ENCODE data around the gene RRP8.

DNA sequence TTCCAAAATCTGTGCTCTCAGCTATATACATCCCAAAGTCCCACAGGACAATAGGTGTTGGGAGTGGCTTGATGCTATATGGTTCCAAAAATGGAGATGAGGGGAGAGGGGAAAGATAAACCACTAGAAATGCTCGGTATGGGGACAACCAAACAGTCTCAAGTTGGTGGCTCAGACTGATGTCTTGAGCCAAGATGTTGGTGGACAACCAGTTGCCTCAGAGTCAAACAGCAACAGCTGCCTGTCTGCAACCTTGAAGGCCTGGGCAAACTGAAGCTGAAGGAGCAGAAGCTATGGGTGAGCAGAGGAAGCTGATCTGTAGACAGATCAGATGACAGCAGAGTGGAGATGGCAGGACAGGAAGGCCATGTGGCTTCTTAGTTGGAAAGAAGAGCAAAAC, 4.0 kb downstream of the RRP8 start:
- TF ChIP-seq, protein P1, sequence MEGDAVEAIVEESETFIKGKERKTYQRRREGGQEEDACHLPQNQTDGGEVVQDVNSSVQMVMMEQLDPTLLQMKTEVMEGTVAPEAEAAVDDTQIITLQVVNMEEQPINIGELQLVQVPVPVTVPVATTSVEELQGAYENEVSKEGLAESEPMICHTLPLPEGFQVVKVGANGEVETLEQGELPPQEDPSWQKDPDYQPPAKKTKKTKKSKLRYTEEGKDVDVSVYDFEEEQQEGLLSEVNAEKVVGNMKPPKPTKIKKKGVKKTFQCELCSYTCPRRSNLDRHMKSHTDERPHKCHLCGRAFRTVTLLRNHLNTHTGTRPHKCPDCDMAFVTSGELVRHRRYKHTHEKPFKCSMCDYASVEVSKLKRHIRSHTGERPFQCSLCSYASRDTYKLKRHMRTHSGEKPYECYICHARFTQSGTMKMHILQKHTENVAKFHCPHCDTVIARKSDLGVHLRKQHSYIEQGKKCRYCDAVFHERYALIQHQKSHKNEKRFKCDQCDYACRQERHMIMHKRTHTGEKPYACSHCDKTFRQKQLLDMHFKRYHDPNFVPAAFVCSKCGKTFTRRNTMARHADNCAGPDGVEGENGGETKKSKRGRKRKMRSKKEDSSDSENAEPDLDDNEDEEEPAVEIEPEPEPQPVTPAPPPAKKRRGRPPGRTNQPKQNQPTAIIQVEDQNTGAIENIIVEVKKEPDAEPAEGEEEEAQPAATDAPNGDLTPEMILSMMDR (IDR thresholded peaks at IDR 0.05; ENCODE audit: poor library complexity), result no peak
- TF ChIP-seq EZH2phosphoT487 (IDR thresholded peaks at IDR 0.05; ENCODE audit: low read depth, severe bottlenecking, unreplicated experiment) (no peak), EZH2 (IDR thresholded peaks at IDR 0.05; ENCODE audit: borderline replicate concordance) (no peak)
